ENCODE data around the gene INSL3.

GRCh38 chr19:17865364-17866311, 44.3 kb upstream of the INSL3 start:
- no peak for TF ChIP-seq CTCF (IDR thresholded peaks at IDR 0.05; ENCODE audit: low read length)
- no peak for TF ChIP-seq EZH2 (IDR thresholded peaks at IDR 0.05; ENCODE audit: borderline replicate concordance, low read length)

Data from OCI-LY1 (cell line).